D721Med (cell line): ENCODE measurements around the gene CARD10.

Experiments used
- DNase-seq: peaks from one replicate; pipeline ENCODE4 v3.0.0; 2011; ENCODE audit warnings: low spot score; ENCODE audit not compliant: insufficient read length
- FAIRE-seq: peaks from 2 replicates; lab custom pipeline; 2011; peaks lifted over from hg19 to GRCh38; lab: Jason Lieb, UNC
- TF ChIP-seq, protein P1 (sequence below): IDR thresholded peaks from 2 replicates; pipeline ENCODE4 v1.5.1; 2012; ENCODE audit warnings: mild to moderate bottlenecking, control low read depth; ENCODE audit not compliant: insufficient read depth; ENCODE audit errors: missing control alignments

Gene CARD10

DNA sequence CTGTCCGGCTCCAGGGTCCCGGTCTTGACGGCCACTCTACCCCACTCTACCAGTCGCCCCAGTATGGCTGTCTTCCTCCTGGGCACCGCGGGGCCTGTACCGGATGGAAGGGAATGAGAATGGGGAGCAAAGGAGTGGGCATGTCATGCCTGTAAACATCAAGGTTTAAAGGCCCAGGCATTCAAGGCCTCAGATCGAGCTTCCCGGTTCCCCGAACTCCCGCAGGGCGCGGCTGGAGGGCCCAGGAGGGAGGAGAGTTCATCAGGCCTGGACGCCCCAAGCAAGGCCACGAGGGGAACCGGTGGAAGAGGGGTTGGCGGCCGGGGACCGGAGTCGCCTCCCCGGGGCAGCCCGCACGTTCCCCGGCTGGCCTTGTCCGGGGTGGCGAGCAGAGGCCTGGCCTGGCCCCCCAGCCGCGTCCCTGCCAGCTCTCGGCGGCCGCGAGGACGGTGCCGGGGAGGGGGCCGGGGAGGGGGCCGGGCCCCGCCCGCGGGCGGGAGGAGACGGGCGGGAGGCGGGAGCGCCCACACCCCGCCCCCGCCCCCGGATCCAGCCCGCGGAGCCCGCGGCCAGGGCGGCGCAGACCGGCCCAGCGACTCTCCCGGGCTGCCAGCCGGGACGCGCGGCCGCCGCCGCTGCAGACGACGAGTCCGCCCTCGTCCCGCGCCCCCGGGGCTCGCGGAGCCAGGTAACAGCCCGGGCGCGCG lies 40.8 kb upstream of the CARD10 start, which contains the start of gene CDC42EP1:
CDC42EP1 (plus strand) TSS at position 580 of the 707 bp plus-strand sequence. CDS start 5,870 bp downstream, outside the sequence.
- no peak for FAIRE-seq
- TF ChIP-seq, protein P1, sequence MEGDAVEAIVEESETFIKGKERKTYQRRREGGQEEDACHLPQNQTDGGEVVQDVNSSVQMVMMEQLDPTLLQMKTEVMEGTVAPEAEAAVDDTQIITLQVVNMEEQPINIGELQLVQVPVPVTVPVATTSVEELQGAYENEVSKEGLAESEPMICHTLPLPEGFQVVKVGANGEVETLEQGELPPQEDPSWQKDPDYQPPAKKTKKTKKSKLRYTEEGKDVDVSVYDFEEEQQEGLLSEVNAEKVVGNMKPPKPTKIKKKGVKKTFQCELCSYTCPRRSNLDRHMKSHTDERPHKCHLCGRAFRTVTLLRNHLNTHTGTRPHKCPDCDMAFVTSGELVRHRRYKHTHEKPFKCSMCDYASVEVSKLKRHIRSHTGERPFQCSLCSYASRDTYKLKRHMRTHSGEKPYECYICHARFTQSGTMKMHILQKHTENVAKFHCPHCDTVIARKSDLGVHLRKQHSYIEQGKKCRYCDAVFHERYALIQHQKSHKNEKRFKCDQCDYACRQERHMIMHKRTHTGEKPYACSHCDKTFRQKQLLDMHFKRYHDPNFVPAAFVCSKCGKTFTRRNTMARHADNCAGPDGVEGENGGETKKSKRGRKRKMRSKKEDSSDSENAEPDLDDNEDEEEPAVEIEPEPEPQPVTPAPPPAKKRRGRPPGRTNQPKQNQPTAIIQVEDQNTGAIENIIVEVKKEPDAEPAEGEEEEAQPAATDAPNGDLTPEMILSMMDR, result no peak
- no peak for DNase-seq

DNA sequence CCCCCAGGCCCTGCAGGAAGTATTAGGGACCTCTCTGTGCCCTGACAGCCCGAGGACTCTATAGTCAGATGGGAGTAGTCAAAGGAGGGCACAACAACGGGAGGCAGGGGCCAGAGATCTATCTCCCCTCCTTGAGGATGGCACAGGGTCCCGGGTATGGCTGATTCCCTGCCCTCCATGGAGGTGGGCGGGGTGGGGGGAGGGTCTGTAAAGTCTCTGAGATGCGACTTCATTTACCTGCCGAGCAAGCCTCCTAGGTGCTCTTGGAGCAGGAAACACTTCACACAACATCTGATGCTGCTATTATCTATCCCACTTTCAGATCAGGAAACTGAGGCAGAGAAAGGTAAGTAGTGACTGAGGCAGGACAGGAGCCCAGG lies 40.3 kb upstream of the CARD10 start:
- FAIRE-seq (no peak), DNase-seq (no peak)

DNA sequence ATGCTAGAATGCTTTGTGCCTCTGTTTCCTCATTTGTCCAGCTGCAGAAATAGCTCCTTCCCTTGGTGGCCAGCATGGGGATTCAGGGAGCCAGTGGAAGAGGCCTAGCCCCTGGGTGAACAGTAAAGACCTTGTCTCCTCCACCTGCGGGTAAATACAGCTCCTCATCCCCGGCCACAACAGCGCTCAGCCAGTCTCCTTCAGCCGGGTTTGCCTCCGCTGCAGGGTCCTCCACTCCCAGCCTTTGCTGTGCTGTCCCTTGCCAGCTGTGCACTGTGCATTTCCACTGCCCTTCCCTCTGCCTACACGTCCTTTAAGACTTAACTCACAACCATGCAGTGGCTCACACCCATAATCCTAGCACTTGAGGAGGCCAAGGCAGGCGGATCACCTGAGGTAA lies 39.6 kb upstream of the CARD10 start:
- FAIRE-seq (no peak), DNase-seq (no peak)
- TF ChIP-seq, protein P1, result no peak

More for the DNA sequence above, 40.3 kb upstream of the CARD10 start:
- TF ChIP-seq, protein P1, result no peak

DNA sequence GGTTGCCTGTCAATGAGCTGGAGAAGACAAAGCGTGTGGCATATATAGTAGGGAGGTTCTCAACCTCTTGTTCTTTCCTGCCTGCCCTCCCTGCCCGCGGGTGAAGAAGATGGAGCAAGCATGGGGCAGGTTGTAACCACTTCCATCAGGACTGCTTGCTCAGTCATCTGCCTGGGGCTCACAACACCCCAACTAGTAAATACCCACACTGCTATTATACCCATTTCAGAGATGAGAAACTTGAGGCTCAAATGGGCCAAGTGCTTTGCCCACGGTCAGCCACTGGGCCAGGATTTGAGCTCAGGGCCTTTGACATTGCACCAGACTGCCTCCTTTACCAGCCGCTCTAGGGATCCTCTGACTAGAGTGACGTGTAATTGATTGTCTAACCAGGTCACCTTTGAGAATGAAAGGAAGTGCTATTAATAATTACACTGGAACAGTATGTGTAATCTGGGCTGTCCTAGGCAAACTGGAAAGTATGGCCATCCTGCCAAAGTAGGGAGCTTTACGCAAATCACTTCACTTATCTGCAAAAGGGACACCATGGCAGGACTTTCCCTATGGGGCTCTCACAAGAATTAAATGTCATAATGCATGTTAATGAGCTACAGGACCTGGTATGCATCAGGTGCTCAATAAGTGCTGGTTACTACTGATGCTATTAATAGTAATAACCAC lies 38.2 kb upstream of the CARD10 start:
- DNase-seq, result no peak
- TF ChIP-seq, protein P1, result no peak
- no peak for FAIRE-seq

DNA sequence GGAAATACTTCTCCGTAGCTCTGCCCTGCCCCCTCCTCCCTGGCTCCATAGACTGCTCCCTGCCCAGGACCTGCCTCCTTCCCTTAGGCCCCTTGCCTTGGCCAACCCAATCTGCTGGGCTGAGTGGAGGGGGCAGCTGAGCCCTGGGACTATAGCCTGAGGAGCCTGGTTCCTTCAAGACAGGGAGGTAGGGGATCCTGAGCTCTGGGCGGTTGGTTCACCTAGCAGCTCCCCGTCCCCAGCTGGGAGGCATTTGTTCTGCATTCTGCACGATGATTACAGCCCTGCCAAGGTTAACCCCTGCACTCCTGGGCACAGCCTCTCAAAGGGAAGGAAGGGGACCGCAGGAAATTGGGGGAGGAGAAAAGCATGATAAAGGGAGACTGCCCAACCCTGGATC lies 37.5 kb upstream of the CARD10 start:
- FAIRE-seq (no peak), DNase-seq (no peak)
- TF ChIP-seq, protein P1, result no peak

DNA sequence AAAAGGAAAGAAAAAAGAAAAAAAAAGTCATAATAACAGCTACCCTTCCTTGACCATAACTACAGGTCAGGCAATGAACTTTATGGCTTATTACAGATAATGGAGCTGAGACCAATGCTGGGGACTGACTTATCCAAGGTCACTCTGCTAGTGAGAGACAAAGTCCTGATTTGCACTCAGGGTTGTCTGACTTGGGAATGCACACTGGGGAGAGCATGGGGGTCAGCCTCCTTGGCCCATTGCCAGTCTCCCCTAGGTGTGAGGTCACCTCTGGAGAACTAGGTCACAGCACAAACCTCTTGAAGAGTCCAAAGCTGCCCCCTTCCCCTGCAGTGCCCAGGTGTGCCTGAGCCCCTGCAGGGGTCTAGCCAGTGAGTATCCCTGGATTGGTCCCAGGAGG lies 35.8 kb upstream of the CARD10 start:
- no peak for FAIRE-seq
- no peak for DNase-seq
- TF ChIP-seq, protein P1, result no peak

DNA sequence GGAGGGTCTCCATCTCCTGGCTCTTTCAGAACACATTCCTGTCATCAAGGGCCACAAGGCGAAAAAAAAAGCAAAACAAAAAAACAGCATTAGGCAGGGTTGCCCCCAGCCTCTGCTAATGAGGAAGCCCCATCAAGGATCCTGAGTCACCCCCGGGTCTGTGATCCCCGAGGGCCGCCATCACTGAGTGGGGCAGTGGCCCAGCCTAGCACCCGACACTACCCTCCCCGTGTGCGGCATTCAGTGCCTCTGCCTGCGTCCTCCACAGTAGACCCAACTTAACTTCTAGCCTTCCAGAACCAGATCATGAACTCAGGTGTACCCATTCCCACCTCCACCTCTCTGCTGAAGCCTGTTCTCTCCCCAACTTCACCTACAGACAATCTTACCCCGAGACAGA lies 34.5 kb upstream of the CARD10 start:
- FAIRE-seq (no peak), DNase-seq (no peak)
- TF ChIP-seq, protein P1, result no peak
